ENCODE measurements around the gene FSD2. TPM values are rescaled to one million over a fixed set of nuclear protein-coding genes. Genes with fewer than 3 reads are reported as not detected.

The FSD2 gene
- total RNA-seq, 1 donor from 2014 or later = 0.09 TPM

DNA sequence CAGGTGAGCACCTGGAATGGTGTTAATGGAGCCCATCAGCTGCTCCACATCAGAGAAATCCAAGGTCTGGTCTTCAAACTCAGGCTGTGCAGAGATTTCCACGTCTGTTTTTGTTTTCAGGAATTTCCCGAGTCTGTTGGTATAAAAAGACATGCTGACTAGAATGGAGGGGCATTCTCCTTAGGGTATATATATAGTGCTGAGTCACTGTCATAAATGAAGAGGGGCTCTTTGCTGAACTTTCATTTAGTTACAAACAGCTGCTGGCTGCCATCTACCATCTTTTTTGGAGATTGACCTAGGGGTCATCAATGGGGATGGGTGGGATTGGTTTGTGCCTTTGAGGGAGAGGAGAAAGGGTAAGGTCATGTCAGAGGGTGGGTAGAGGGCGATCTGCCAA, 27.1 kb downstream of the FSD2 start:
- no peak overlapping the region for H3K27ac Mint-ChIP-seq (ENCODE audit: unreplicated experiment)
- H3K27me3 Mint-ChIP-seq (ENCODE audit: low read depth, unreplicated experiment) = no peaks in the 10 kb centered on the region
- no peak overlapping the region for H3K4me3 ChIP-seq (ENCODE audit: insufficient read depth, low read depth, low read length)
- no peak overlapping the region for H2AFZ ChIP-seq (ENCODE audit: low read depth, low read length)
- no peaks in the 10 kb centered on the region for H4K20me1 ChIP-seq (ENCODE audit: insufficient read depth, low read length)
- H3K4me1 ChIP-seq (ENCODE audit: insufficient read depth, low read length) = no peaks in the 10 kb centered on the region
- H3K9me3 Mint-ChIP-seq (ENCODE audit: unreplicated experiment) = peaks cover 2% of the 10 kb centered on the region
- no peak overlapping the region for H3K9ac ChIP-seq (ENCODE audit: low read length)
- H3K4me1 Mint-ChIP-seq (ENCODE audit: low read depth, unreplicated experiment) = no peaks in the 10 kb centered on the region
- no peak for DNase-seq (ENCODE audit: low read depth)
- no peak overlapping the region for H3K27ac ChIP-seq (ENCODE audit: low read depth, low read length)
- no peaks in the 10 kb centered on the region for H3K79me2 ChIP-seq (ENCODE audit: insufficient read depth, low read length)
- H3K4me3 Mint-ChIP-seq (ENCODE audit: unreplicated experiment) = no peak overlapping the region
- FAIRE-seq = no peak
- no peaks in the 10 kb centered on the region for H3K9me3 ChIP-seq (ENCODE audit: insufficient read depth, low read depth, low read length)
- no peaks in the 10 kb centered on the region for H3K27me3 ChIP-seq (ENCODE audit: insufficient read depth, low read length)
- TF ChIP-seq, protein P1, sequence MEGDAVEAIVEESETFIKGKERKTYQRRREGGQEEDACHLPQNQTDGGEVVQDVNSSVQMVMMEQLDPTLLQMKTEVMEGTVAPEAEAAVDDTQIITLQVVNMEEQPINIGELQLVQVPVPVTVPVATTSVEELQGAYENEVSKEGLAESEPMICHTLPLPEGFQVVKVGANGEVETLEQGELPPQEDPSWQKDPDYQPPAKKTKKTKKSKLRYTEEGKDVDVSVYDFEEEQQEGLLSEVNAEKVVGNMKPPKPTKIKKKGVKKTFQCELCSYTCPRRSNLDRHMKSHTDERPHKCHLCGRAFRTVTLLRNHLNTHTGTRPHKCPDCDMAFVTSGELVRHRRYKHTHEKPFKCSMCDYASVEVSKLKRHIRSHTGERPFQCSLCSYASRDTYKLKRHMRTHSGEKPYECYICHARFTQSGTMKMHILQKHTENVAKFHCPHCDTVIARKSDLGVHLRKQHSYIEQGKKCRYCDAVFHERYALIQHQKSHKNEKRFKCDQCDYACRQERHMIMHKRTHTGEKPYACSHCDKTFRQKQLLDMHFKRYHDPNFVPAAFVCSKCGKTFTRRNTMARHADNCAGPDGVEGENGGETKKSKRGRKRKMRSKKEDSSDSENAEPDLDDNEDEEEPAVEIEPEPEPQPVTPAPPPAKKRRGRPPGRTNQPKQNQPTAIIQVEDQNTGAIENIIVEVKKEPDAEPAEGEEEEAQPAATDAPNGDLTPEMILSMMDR (IDR thresholded peaks at IDR 0.05; ENCODE audit: insufficient read depth, low read depth, low read length) = no peak
- no peak for TF ChIP-seq EZH2 (IDR thresholded peaks at IDR 0.05; ENCODE audit: insufficient read depth, low read length)
- H3K36me3 ChIP-seq (ENCODE audit: insufficient read depth, low read length) = no peaks in the 10 kb centered on the region
- H3K36me3 Mint-ChIP-seq (ENCODE audit: low read depth, unreplicated experiment) = no peaks in the 10 kb centered on the region
- no peak overlapping the region for H3K4me2 ChIP-seq (ENCODE audit: low read length)

DNA sequence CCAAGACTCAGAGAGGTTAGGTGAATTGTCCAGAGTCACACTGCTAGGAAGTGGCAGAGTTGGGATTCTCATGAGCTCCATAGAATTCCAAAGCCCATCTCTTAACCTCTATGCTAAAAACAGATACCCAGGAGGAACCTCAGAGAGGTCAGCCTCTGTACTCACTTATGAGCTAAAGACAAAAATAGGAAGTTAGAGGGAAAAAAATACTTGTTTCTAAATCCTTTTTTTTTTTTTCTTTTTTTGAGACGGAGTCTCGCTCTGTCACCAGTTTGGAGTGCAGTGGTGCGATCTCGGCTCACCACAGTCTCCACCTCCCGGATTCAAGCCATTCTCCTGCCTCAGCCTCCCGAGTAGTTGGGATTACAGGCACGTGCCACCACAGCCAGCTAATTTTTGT, 31.4 kb downstream of the FSD2 start:
- no peak overlapping the region for H3K9ac ChIP-seq (ENCODE audit: low read length)
- no peak overlapping the region for H3K27ac ChIP-seq (ENCODE audit: low read depth, low read length)
- H3K36me3 ChIP-seq (ENCODE audit: insufficient read depth, low read length) = no peaks in the 10 kb centered on the region
- Mint-ChIP-seq H3K4me3 (ENCODE audit: unreplicated experiment) (no peak overlapping the region), H3K27me3 (ENCODE audit: low read depth, unreplicated experiment) (peaks cover 2% of the 10 kb centered on the region), H3K27ac (ENCODE audit: unreplicated experiment) (no peak overlapping the region), H3K9me3 (ENCODE audit: unreplicated experiment) (peaks cover 2% of the 10 kb centered on the region), H3K36me3 (ENCODE audit: low read depth, unreplicated experiment) (peaks cover 1% of the 10 kb centered on the region), H3K4me1 (ENCODE audit: low read depth, unreplicated experiment) (peaks cover 2% of the 10 kb centered on the region)
- no peaks in the 10 kb centered on the region for H4K20me1 ChIP-seq (ENCODE audit: insufficient read depth, low read length)
- H2AFZ ChIP-seq (ENCODE audit: low read depth, low read length) = no peak overlapping the region
- no peaks in the 10 kb centered on the region for H3K9me3 ChIP-seq (ENCODE audit: insufficient read depth, low read depth, low read length)
- H3K4me1 ChIP-seq (ENCODE audit: insufficient read depth, low read length) = no peaks in the 10 kb centered on the region
- H3K4me3 ChIP-seq (ENCODE audit: insufficient read depth, low read depth, low read length) = no peak overlapping the region
- DNase-seq (ENCODE audit: low read depth) = no peak
- TF ChIP-seq, protein P1 (IDR thresholded peaks at IDR 0.05; ENCODE audit: insufficient read depth, low read depth, low read length) = no peak
- no peak for TF ChIP-seq EZH2 (IDR thresholded peaks at IDR 0.05; ENCODE audit: insufficient read depth, low read length)
- FAIRE-seq = no peak
- H3K4me2 ChIP-seq (ENCODE audit: low read length) = no peak overlapping the region
- no peaks in the 10 kb centered on the region for H3K79me2 ChIP-seq (ENCODE audit: insufficient read depth, low read length)
- H3K27me3 ChIP-seq (ENCODE audit: insufficient read depth, low read length) = peaks cover 2% of the 10 kb centered on the region

DNA sequence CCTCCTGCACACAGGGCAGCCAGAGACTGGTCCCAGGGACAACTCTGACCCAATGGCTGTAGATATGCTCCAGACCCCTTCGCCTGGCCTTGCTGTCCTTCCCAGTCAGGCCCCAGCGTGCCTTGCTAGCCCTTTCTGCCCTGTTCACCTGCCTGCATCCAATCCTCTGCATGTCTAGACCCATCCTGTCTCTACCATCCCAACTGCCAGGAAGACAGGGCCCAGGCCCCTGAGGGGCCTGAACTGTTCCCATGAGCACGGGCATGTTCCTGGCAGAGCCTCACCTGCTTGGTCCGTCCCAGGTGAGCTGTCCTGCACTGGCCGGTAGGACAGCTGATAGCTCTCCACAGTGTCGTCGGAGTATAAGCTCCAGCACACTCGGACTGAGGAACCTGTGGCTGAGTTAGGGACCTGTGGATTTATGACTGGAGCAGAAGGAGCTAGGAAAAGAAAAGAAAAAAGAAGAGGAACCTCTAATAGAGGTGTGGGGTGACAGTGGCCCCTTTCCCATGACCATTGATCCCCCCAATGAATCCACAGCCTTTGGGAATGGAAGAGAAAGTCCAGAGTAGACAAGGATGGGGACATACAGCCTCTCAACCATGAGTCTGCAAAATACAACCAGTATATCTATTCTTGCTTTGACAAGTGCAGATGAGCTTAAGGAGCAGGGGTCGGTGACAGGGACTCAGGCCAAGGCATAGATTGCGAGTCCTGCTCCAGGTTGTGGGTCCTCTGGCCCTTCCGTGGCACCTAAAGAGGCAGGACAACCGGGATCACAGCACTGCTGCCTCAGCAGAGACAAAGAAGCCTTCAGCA, 33.9 kb downstream of the FSD2 start:
- no peaks in the 10 kb centered on the region for H3K4me1 ChIP-seq (ENCODE audit: insufficient read depth, low read length)
- Mint-ChIP-seq H3K4me1 (ENCODE audit: low read depth, unreplicated experiment) (peaks cover 2% of the 10 kb centered on the region), H3K9me3 (ENCODE audit: unreplicated experiment) (peaks cover 2% of the 10 kb centered on the region), H3K4me3 (ENCODE audit: unreplicated experiment) (no peak overlapping the region), H3K27me3 (ENCODE audit: low read depth, unreplicated experiment) (peaks cover 2% of the 10 kb centered on the region), H3K27ac (ENCODE audit: unreplicated experiment) (no peak overlapping the region), H3K36me3 (ENCODE audit: low read depth, unreplicated experiment) (peaks cover 16% of the 10 kb centered on the region)
- no peak overlapping the region for H2AFZ ChIP-seq (ENCODE audit: low read depth, low read length)
- H3K9ac ChIP-seq (ENCODE audit: low read length) = no peak overlapping the region
- FAIRE-seq = no peak
- no peak overlapping the region for H3K4me2 ChIP-seq (ENCODE audit: low read length)
- H3K79me2 ChIP-seq (ENCODE audit: insufficient read depth, low read length) = no peaks in the 10 kb centered on the region
- no peaks in the 10 kb centered on the region for H3K9me3 ChIP-seq (ENCODE audit: insufficient read depth, low read depth, low read length)
- peaks cover 9% of the 10 kb centered on the region for H4K20me1 ChIP-seq (ENCODE audit: insufficient read depth, low read length)
- no peak for DNase-seq (ENCODE audit: low read depth)
- peaks cover 2% of the 10 kb centered on the region for H3K27me3 ChIP-seq (ENCODE audit: insufficient read depth, low read length)
- H3K27ac ChIP-seq (ENCODE audit: low read depth, low read length) = no peak overlapping the region
- H3K36me3 ChIP-seq (ENCODE audit: insufficient read depth, low read length) = no peaks in the 10 kb centered on the region
- no peak overlapping the region for H3K4me3 ChIP-seq (ENCODE audit: insufficient read depth, low read depth, low read length)
- TF ChIP-seq, protein P1 (IDR thresholded peaks at IDR 0.05; ENCODE audit: insufficient read depth, low read depth, low read length) = no peak
- TF ChIP-seq EZH2 (IDR thresholded peaks at IDR 0.05; ENCODE audit: insufficient read depth, low read length) = no peak
